ENCODE data around the gene HCK. TPM values are rescaled to one million over a fixed set of nuclear protein-coding genes. Genes with fewer than 3 reads are reported as not detected.
A peak's percentile ranks its signal among the peaks of the same experiment; 100 is the strongest.

The HCK gene
- 1 to 10 TPM; 1.4 to 4.7 (median 4.2) TPM for total RNA-seq

GRCh38 chr20:32052090-32052777 is at the start of gene HCK:
Gene HCK, plus strand, starts transcription at chr20:32052242.
- Histone ChIP-seq H3K36me3 (no peaks in the 10 kb centered on the region), H3K27me3 (peaks cover 44 to 64% (median 53%) of the 10 kb centered on the region in 3 donors), H3K9me3 (no peaks in the 10 kb centered on the region), H3K27ac (peak within 1 kb of the TSS in 1 of 4 donors; percentile 33), H3K4me3 (peak within 1 kb of the TSS; percentile 17 to 40 (median 23)), H3K4me1 (peaks cover 0 to 4% of the 10 kb centered on the region in 2 donors)
- intact Hi-C loops (cut with DNase I; ENCODE audit: low total_unique reads) = no loop called here
- TF ChIP-seq POLR2A (IDR thresholded peaks at IDR 0.05) (no peak), CTCF (IDR thresholded peaks at IDR 0.05 in 4 of 5, conservative IDR thresholded peaks at IDR 0.05 in 1 of 5) (no peak)
- in situ Hi-C loops (cut with MboI; ENCODE audit: low sequenced_read_pairs in 4 of 4) = no loop called here
- DNase-seq (no peak), ATAC-seq (no peak)

GRCh38 chr20:32003325-32003724 is 48.7 kb upstream of the HCK start:
- H3K27ac ChIP-seq = no peak overlapping the region
- no peak for ATAC-seq
- H3K4me1 ChIP-seq = peaks cover 0 to 2% of the 10 kb centered on the region in 2 donors
- in situ Hi-C loops (cut with MboI; ENCODE audit: low sequenced_read_pairs in 4 of 4) = no loop called here
- intact Hi-C loops (cut with DNase I; ENCODE audit: low total_unique reads) = no loop called here
- no peaks in the 10 kb centered on the region for H3K36me3 ChIP-seq
- DNase-seq = no peak
- no peak overlapping the region for H3K4me3 ChIP-seq
- H3K27me3 ChIP-seq = no peaks in the 10 kb centered on the region
- TF ChIP-seq POLR2A (IDR thresholded peaks at IDR 0.05) = no peak
- no peak for TF ChIP-seq CTCF (IDR thresholded peaks at IDR 0.05 in 4 of 5, conservative IDR thresholded peaks at IDR 0.05 in 1 of 5)
- H3K9me3 ChIP-seq = no peaks in the 10 kb centered on the region

GRCh38 chr20:32004963-32005362 is 47.1 kb upstream of the HCK start:
- TF ChIP-seq CTCF (IDR thresholded peaks at IDR 0.05 in 4 of 5, conservative IDR thresholded peaks at IDR 0.05 in 1 of 5) = no peak
- TF ChIP-seq POLR2A (IDR thresholded peaks at IDR 0.05) = no peak
- H3K27ac ChIP-seq = no peak overlapping the region
- intact Hi-C loops (cut with DNase I; ENCODE audit: low total_unique reads) (no loop called here), in situ Hi-C loops (cut with MboI; ENCODE audit: low sequenced_read_pairs in 4 of 4) (no loop called here)
- DNase-seq (no peak), ATAC-seq (no peak)
- H3K4me1 ChIP-seq = peaks cover 0 to 2% of the 10 kb centered on the region in 2 donors
- H3K4me3 ChIP-seq = no peak overlapping the region
- no peaks in the 10 kb centered on the region for H3K36me3 ChIP-seq
- H3K27me3 ChIP-seq = peaks cover 0 to 1% (median 0%) of the 10 kb centered on the region in 3 donors
- no peaks in the 10 kb centered on the region for H3K9me3 ChIP-seq

- no peak overlapping the region for H3K27ac ChIP-seq
- in situ Hi-C loops (cut with MboI; ENCODE audit: low sequenced_read_pairs in 4 of 4) = no loop called here
These were observed 46.0 kb upstream of the HCK start for GRCh38 chr20:32006053-32006452.

More at GRCh38 chr20:32006053-32006452, 46.0 kb upstream of the HCK start:
- no peak for TF ChIP-seq POLR2A (IDR thresholded peaks at IDR 0.05)
- TF ChIP-seq CTCF (IDR thresholded peaks at IDR 0.05 in 4 of 5, conservative IDR thresholded peaks at IDR 0.05 in 1 of 5) = no peak
- Histone ChIP-seq H3K4me1 (peaks cover 0 to 2% of the 10 kb centered on the region in 2 donors), H3K36me3 (no peaks in the 10 kb centered on the region), H3K4me3 (no peak overlapping the region), H3K27me3 (peaks cover 0 to 4% (median 0%) of the 10 kb centered on the region in 3 donors), H3K9me3 (no peaks in the 10 kb centered on the region)
- DNase-seq = no peak
- ATAC-seq = no peak
- intact Hi-C loops (cut with DNase I; ENCODE audit: low total_unique reads) = no loop called here
